ENCODE data around the gene GOLGA8K.
"Not testable (repeated sequence)": the region's sequence is repeated elsewhere in the genome, so short reads cannot be mapped to it uniquely, and the experiment has no call there.

The GOLGA8K gene

GRCh38 chr15:32352748-32353147, 50.3 kb downstream of the GOLGA8K start:
- DNase-seq (ENCODE audit: low read depth in 2 of 2): not testable (repeated sequence)

GRCh38 chr15:32350563-32351220, 52.4 kb downstream of the GOLGA8K start:
- DNase-seq (ENCODE audit: low read depth in 2 of 2): not testable (repeated sequence)

- not testable (repeated sequence) for DNase-seq (ENCODE audit: low read depth in 2 of 2)
Observed at GRCh38 chr15:32347037-32347436, 56.1 kb downstream of the GOLGA8K start.

GRCh38 chr15:32345978-32346547, 57.0 kb downstream of the GOLGA8K start:
- not testable (repeated sequence) for DNase-seq (ENCODE audit: low read depth in 2 of 2)

GRCh38 chr15:32343921-32344320, 59.2 kb downstream of the GOLGA8K start:
- DNase-seq (ENCODE audit: low read depth in 2 of 2): not testable (repeated sequence)

All from stimulated activated CD8-positive, alpha-beta memory T cell treated with anti-CD3 and anti-CD28 coated beads, Interleukin-15, amount 100 ng/mL, for 4 hours (primary cell).